Measurements from ENCODE around the gene CD59. TPM values are rescaled to one million over a fixed set of nuclear protein-coding genes. Genes with fewer than 3 reads are reported as not detected.

Gene CD59
- total and polyA plus RNA-seq, 2 experiments from 2014 or later, result 298 to 346 TPM

- peaks cover 40% of the 10 kb centered on the region for H3K79me2 ChIP-seq
- no peaks in the 10 kb centered on the region for H3K9me3 ChIP-seq (ENCODE audit: low read depth)
- H3K27ac ChIP-seq, result peak overlapping the region; percentile 84
- no peaks in the 10 kb centered on the region for H3K36me3 ChIP-seq (replicated peaks; ENCODE audit: insufficient read depth, low read depth)
- H3K9me2 ChIP-seq (replicated peaks; ENCODE audit: insufficient read depth), result no peaks in the 10 kb centered on the region
- H3K27me3 ChIP-seq, result peaks cover 9% of the 10 kb centered on the region
- 7% methylated on average over 21 of the region's 22 CpGs for WGBS (ENCODE audit: low lambda C conversion rate, missing lambda C conversion rate)
- peak overlapping the region; percentile 83 for H3K4me2 ChIP-seq
- DNase-seq (ENCODE audit: low spot score), result peak; percentile 9
- H4K20me1 ChIP-seq (ENCODE audit: insufficient read depth, poor library complexity, severe bottlenecking), result peaks cover 16% of the 10 kb centered on the region
- peak overlapping the region; percentile 88 for H3K4me3 ChIP-seq
- peak overlapping the region; percentile 98 for H2AFZ ChIP-seq
- TF ChIP-seq CTCF (IDR thresholded peaks at IDR 0.05; ENCODE audit: poor library complexity), result no peak
- TF ChIP-seq EZH2 (IDR thresholded peaks at IDR 0.05; ENCODE audit: borderline replicate concordance), result no peak
- no peak for TF ChIP-seq EZH2phosphoT487 (IDR thresholded peaks at IDR 0.05; ENCODE audit: low read depth, severe bottlenecking, unreplicated experiment)
- H3K4me1 ChIP-seq (ENCODE audit: insufficient read depth), result peaks cover 24% of the 10 kb centered on the region
Observed at GRCh38 chr11:33773404-33773986, 37.3 kb upstream of the CD59 start.

- 70% methylated on average over 1 of the region's 1 CpG for WGBS (ENCODE audit: low lambda C conversion rate, missing lambda C conversion rate)
- no peaks in the 10 kb centered on the region for H3K9me2 ChIP-seq (replicated peaks; ENCODE audit: insufficient read depth)
- peaks cover 16% of the 10 kb centered on the region for H4K20me1 ChIP-seq (ENCODE audit: insufficient read depth, poor library complexity, severe bottlenecking)
- H2AFZ ChIP-seq, result no peak overlapping the region
- H3K36me3 ChIP-seq (replicated peaks; ENCODE audit: insufficient read depth, low read depth), result no peaks in the 10 kb centered on the region
- H3K79me2 ChIP-seq, result peaks cover 40% of the 10 kb centered on the region
- peaks cover 9% of the 10 kb centered on the region for H3K27me3 ChIP-seq
- H3K4me3 ChIP-seq, result no peak overlapping the region
- peak overlapping the region; percentile 83 for H3K4me2 ChIP-seq
- no peak for TF ChIP-seq CTCF (IDR thresholded peaks at IDR 0.05; ENCODE audit: poor library complexity)
- TF ChIP-seq EZH2 (IDR thresholded peaks at IDR 0.05; ENCODE audit: borderline replicate concordance), result no peak
- TF ChIP-seq EZH2phosphoT487 (IDR thresholded peaks at IDR 0.05; ENCODE audit: low read depth, severe bottlenecking, unreplicated experiment), result no peak
- H3K4me1 ChIP-seq (ENCODE audit: insufficient read depth), result peaks cover 24% of the 10 kb centered on the region
- DNase-seq (ENCODE audit: low spot score), result no peak
- H3K27ac ChIP-seq, result no peak overlapping the region
- H3K9me3 ChIP-seq (ENCODE audit: low read depth), result no peaks in the 10 kb centered on the region
Observed at GRCh38 chr11:33772870-33773269, 36.6 kb upstream of the CD59 start.

- Histone ChIP-seq H3K9me2 (replicated peaks; ENCODE audit: insufficient read depth) (no peaks in the 10 kb centered on the region), H3K4me1 (ENCODE audit: insufficient read depth) (peaks cover 24% of the 10 kb centered on the region), H3K36me3 (replicated peaks; ENCODE audit: insufficient read depth, low read depth) (no peaks in the 10 kb centered on the region), H3K27me3 (peaks cover 9% of the 10 kb centered on the region), H3K4me2 (peak overlapping the region; percentile 83), H2AFZ (no peak overlapping the region), H3K27ac (no peak overlapping the region), H3K4me3 (no peak overlapping the region), H4K20me1 (ENCODE audit: insufficient read depth, poor library complexity, severe bottlenecking) (peaks cover 16% of the 10 kb centered on the region), H3K79me2 (peaks cover 40% of the 10 kb centered on the region), H3K9me3 (ENCODE audit: low read depth) (no peaks in the 10 kb centered on the region)
- no peak for TF ChIP-seq CTCF (IDR thresholded peaks at IDR 0.05; ENCODE audit: poor library complexity)
- no peak for TF ChIP-seq EZH2 (IDR thresholded peaks at IDR 0.05; ENCODE audit: borderline replicate concordance)
- no peak for TF ChIP-seq EZH2phosphoT487 (IDR thresholded peaks at IDR 0.05; ENCODE audit: low read depth, severe bottlenecking, unreplicated experiment)
- peak; percentile 31 for DNase-seq (ENCODE audit: low spot score)
- WGBS (ENCODE audit: low lambda C conversion rate, missing lambda C conversion rate), result 76% methylated on average over 4 of the region's 4 CpGs
Observed at GRCh38 chr11:33772300-33772699, 36.1 kb upstream of the CD59 start.
